Ramos (cell line): ENCODE results near the gene SIGLEC15.

Source experiments
- in situ Hi-C: fragments of 300-500 bp; cut with MboI; formaldehyde crosslinking; loops from one replicate; pipeline ENCODE4 v1.14.3; 2022; ENCODE audit warnings: low sequenced_read_pairs; ENCODE audit not compliant: unreplicated experiment

SIGLEC15 gene

DNA sequence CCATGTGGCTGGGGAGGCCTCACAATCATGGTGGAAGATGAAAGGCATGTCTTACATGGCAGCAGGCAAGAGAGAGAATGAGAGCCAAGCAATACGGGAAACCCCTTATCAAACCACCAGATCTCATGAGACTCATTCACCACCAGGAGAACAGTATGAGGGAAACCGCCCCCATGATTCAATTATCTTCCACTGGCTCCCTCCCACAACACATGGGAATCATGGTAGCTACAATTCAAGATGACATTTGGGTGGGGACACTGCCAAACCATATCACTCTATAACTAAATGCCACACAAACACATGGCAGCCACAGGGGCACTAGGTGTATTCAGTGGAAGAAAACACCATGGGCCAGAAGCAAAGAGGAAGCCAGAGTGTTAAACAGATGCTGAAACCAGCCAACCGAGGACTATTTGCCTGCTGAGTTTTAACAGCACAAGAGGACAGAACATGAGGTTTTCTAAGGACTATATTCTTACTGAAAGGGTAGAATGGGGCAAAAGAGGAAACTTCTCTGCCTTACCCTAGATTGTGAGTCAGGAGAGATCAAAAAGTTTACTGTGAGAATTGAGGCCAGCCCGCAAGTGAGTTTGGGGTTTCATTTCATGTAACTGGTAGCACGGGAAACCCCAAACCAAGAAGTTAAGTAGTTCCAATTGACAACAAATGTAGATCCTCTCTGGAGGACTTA lies 49.2 kb downstream of the SIGLEC15 start:
- in situ Hi-C loops = no loop called here

DNA sequence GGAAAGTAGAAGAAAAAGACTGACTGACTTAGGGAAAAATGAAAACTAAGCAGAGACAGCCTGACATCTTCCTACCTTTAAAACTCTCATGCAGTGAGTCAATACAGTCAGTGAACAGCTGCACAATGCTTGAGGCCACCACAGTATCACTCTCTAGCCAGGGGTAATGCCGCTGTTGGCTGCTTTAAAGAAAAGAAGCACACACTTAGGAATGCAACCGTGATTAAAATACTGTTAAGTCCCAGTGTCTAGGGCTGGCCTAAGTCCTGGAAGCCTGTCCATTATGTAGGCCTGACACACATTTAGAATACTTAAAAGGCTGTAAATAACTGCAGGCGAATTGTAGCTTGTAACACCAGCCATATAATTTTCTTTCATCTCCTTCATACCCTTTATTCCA lies 50.7 kb downstream of the SIGLEC15 start:
- in situ Hi-C loops = no loop called here

DNA sequence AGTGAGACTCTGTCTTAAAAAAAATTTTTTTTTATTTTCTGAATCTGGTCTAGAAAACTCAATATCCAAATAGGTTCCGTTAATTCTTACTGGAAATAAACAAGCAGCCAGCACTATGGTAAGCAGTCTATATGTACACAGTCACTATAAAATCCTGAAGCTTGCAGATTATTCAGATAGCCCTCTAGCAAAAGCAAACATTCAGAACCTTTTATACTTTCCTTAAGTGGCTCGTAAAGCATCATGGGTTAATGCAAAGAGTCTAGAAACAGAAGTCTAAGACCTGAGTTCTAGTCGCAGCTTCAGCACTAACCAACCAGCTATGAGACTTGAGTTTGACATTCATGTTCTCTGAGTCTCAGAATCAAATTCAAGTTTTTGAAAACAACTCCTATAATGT lies 51.9 kb downstream of the SIGLEC15 start:
- in situ Hi-C loops = no loop called here

DNA sequence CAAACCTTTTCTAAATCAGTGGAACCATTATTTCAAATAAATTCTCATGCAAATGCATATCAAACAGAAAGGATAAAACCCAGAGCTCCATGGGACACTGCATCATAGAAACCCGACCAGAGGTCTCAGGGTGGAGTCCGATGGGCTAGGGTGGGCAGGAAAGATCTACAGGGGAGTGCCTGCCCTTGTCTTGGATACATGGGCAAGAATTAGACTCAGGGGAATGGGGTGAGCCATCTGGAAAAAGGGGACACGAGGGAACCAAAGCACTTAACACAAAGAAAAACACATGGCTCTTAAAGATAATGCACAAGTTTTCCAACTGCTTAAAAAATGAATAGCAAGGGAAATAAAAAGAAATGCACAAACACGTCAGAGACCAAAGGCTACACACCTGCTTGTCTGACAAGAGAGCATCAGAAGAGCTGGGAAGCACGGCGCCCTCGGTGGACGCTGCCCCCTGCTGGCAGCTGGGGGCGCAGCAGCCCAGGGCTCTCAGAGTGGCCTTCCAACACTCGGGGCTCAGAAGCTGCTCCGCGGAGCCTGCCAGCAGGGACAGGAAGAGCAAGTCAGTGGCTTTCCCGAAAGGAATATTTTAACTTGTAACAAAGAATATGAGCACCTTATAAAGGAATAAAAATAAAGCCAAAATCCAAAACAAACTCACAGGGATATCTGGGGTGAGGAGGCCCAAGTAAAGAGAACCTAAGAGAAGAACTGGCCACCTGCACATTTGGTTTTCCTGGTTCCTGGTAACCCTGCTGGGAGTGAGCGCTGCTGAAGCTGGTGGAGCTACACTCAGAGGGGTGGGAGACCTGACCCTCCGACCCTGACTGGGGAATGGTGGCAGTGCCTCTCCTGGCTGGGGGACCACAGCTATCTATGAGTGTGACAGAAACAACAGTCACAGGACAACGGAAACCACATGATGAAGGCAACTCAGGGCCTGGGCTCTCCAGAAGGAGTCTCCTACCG lies 54.5 kb downstream of the SIGLEC15 start:
- in situ Hi-C loops = loop anchor here (10.0 kb wide), 1 partner anchor 165 kb away; no protein-coding TSS in a partner anchor

DNA sequence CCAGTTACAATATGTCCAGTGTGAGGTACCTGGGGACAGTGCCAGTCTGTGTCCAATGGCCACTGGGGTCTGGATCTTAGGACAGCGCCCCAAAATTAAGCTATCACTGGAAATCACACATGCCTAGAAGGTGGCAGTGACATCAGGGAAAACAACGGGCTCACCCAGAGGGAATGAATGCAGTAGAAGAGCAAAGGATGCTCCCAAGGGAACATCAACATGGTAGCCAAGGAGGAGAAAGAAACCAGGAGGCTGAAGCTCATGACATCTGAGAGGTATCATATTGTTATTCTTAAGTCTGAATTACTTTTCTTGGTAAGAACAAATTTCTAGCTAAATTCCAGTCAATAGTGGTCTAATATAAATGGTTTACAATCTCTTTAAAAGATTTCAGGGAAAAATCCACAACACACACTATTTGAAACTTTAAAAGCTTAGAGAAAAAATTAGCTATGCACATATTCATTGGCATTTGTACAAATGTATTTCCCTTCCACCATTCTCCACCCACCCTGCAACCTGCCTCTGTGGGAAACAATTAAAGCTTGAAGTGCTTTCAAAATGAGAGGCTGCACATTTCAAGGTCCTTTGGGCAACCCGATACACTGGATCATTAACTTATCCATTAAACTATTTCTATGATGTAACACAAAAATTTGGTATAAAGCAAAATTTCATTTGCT lies 55.5 kb downstream of the SIGLEC15 start:
- in situ Hi-C loops = loop anchor here (10.0 kb wide), 1 partner anchor 166 kb away; no protein-coding TSS in a partner anchor

DNA sequence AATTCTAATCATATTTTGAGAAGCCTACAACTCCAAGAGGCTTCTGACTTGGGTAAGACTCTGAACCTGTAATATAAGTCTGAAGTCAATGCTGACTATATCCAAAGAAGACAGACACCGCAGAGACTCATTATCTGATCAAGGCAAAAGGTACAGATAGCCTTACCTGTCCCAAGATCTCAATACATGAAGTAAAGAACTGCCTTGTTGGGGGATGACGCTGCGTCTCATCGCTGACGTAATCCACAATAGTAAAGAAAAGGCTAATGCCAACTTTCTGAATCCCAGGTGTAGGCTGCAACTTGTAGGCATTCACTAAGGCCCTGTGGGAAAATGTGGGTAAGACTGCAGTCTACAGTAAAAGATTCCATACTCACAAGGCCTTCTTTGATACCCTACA lies 62.1 kb downstream of the SIGLEC15 start:
- in situ Hi-C loops = loop anchor here (10.0 kb wide), 1 partner anchor 173 kb away; no protein-coding TSS in a partner anchor

DNA sequence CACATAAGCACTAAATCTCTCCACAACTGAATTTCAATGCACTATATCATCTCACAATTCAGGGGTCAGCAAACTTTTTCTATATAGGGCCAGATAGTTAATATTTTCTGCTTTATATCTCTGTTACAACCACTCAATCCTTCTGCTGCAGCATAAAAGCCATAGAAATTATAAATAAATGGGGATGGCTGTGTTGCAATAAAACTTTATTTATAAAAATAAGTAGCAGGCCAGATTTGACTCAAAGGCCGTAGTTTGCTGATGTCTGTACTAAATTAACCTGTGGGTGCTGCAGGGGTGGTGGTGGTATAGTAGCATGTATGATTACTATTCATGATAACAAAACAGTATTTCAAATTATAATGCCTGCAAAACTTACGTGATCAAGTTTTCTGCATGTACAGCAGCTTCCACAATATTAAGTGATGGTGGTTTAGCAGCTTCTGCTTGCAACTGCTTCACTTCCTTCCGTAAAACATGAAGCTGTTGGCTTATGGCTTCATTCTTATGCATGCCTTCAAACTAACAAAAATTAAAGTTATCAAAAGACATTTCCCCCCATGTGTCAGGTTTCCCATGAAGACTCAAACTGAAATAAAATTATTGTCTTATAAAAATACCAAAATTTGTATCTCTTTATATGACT lies 64.1 kb downstream of the SIGLEC15 start:
- in situ Hi-C loops = loop anchor here (10.0 kb wide), 1 partner anchor 175 kb away; no protein-coding TSS in a partner anchor

DNA sequence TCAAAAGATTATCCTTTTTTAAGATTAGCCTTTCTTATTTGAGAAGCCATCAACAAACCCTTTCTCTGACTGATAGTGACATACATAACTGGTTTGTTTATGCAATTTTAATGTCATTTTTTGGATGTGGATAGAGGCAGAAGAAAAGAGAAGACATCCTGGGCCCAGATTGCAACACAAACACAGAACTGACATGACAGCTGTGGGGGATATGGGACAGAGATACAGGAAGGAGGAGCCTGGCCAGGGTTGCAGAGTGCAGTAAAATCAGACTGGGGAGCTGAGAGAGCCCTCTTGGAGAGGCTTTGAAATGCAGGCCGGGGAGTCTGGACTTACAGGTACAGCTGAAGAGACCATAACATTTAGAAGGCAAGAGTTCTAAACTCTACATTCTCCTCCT lies 65.1 kb downstream of the SIGLEC15 start:
- in situ Hi-C loops = no loop called here

DNA sequence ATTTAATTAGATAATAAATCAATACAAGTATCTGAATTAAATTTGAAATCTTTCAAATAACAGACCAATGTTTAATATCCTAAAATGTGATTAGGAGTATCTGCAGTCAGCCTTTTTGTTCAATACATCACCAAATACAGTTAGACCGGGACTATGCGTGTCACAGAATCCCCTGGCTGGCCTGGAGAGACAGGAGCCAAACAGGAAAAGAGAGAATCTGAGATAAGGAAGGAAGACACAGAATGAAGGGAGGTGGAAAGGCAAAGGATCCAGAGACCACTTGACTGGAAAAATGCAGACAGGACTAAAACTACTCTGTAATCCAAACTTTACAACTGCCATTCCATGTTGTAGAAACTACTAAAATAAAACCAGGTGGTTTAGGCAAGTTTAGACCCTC lies 66.3 kb downstream of the SIGLEC15 start:
- in situ Hi-C loops = no loop called here
